Fibroblast of lung (primary cell): ENCODE data around the gene KRTCAP2.
"Not testable (repeated sequence)": the region's sequence is repeated elsewhere in the genome, so short reads cannot be mapped to it uniquely, and the experiment has no call there.

ENCODE experiments used
- EZH2 ChIP-seq: IDR thresholded peaks from 2 replicates; pipeline ENCODE4 v1.5.1; 2012; ENCODE audit warnings: low read length, control low read depth, mild to moderate bottlenecking; ENCODE audit errors: missing control alignments
- TF ChIP-seq, protein P1 (sequence below), 2 donors: IDR thresholded peaks in 1 of 2; conservative IDR thresholded peaks in 1 of 2; 1 replicate in 1 of 2; 2 replicates in 1 of 2; pipeline ENCODE4 v1.5.1; 2011 to 2012; ENCODE audit warnings: low read length in 2 of 2, control low read depth in 1 of 2, inconsistent platforms in 1 of 2, low read depth in 1 of 2, mild to moderate bottlenecking in 1 of 2

DNA sequence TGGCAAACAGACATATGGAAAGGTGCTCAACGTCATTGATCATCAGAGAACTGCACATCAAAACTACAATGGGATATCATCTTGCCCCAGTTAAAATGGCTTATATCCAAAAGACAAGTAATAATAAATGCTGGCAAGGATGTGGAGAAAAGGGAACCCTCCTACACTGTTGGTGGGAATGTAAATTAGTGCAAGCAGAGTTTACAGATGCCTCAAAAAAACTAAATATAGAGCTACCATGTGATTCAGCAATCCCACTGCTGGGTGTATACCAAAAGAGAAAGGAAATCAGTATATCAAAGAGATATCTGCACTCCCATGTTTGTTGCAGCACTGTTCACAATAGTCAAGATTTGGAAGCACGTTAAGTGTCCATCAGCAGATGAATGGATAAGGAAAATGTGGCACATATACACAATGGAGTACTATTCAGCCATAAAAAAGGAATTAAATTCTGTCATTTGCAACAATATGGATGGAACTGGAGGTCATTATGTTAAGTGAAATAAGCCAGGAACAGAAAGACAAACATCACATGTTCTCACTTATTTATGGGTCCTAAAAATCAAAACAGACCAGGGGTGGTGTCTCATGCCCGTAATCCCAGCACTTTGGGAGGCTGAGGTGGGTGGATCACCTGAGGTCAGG is 17.0 kb downstream of the KRTCAP2 start:
- TF ChIP-seq, protein P1, sequence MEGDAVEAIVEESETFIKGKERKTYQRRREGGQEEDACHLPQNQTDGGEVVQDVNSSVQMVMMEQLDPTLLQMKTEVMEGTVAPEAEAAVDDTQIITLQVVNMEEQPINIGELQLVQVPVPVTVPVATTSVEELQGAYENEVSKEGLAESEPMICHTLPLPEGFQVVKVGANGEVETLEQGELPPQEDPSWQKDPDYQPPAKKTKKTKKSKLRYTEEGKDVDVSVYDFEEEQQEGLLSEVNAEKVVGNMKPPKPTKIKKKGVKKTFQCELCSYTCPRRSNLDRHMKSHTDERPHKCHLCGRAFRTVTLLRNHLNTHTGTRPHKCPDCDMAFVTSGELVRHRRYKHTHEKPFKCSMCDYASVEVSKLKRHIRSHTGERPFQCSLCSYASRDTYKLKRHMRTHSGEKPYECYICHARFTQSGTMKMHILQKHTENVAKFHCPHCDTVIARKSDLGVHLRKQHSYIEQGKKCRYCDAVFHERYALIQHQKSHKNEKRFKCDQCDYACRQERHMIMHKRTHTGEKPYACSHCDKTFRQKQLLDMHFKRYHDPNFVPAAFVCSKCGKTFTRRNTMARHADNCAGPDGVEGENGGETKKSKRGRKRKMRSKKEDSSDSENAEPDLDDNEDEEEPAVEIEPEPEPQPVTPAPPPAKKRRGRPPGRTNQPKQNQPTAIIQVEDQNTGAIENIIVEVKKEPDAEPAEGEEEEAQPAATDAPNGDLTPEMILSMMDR (conservative IDR thresholded peaks at IDR 0.05 in 1 of 2, IDR thresholded peaks at IDR 0.05 in 1 of 2; ENCODE audit: low read depth in 1 of 2, low read length in 2 of 2): not testable (repeated sequence)
- TF ChIP-seq EZH2: not testable (repeated sequence)
